ENCODE results near the gene COL26A1. TPM values are rescaled to one million over a fixed set of nuclear protein-coding genes. Genes with fewer than 3 reads are reported as not detected.

The COL26A1 gene
- total RNA-seq, 4 donors from 2014 or later = not detected

DNA sequence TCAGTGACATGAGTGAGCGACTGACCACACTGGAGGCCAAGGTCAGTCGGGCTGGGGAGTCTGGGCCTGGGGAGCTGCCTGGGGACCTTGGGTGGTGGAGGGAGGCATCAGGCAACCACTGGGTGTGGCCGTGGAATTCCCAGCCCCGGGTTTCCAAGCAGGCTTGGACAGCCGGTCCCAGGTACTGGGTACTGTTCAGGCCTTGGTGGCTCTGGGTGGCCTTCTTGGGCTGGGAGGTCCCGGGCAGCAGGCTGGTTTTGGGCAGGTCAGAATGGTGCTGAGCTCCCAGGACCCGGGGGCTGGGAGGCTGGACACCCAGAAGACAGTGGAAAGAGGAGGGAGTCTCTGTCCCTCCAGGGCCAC lies 170.4 kb downstream of the COL26A1 start:
- Histone ChIP-seq H3K27ac (no peak overlapping the region), H3K27me3 (no peaks in the 10 kb centered on the region), H3K4me1 (no peaks in the 10 kb centered on the region), H3K9me3 (no peaks in the 10 kb centered on the region), H3K4me3 (no peak overlapping the region), H3K36me3 (no peaks in the 10 kb centered on the region)
- TF ChIP-seq, protein P1, sequence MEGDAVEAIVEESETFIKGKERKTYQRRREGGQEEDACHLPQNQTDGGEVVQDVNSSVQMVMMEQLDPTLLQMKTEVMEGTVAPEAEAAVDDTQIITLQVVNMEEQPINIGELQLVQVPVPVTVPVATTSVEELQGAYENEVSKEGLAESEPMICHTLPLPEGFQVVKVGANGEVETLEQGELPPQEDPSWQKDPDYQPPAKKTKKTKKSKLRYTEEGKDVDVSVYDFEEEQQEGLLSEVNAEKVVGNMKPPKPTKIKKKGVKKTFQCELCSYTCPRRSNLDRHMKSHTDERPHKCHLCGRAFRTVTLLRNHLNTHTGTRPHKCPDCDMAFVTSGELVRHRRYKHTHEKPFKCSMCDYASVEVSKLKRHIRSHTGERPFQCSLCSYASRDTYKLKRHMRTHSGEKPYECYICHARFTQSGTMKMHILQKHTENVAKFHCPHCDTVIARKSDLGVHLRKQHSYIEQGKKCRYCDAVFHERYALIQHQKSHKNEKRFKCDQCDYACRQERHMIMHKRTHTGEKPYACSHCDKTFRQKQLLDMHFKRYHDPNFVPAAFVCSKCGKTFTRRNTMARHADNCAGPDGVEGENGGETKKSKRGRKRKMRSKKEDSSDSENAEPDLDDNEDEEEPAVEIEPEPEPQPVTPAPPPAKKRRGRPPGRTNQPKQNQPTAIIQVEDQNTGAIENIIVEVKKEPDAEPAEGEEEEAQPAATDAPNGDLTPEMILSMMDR (IDR thresholded peaks at IDR 0.05 in 4 of 5, conservative IDR thresholded peaks at IDR 0.05 in 1 of 5) = no peak
- TF ChIP-seq POLR2A (IDR thresholded peaks at IDR 0.05) = no peak
- no peak for ATAC-seq
- no peak for DNase-seq
- in situ Hi-C loops (cut with MboI; ENCODE audit: low sequenced_read_pairs in 4 of 4) = loop anchor here in 3 of 4 donors (25.0 kb wide), 2 partner anchors 171 to 854 kb away; partner anchors contain the start of genes PRKRIP1 (in 3 of the 3) and COL26A1 (in 1 of the 3)
- intact Hi-C loops (cut with DNase I; ENCODE audit: low total_unique reads) = no loop called here

DNA sequence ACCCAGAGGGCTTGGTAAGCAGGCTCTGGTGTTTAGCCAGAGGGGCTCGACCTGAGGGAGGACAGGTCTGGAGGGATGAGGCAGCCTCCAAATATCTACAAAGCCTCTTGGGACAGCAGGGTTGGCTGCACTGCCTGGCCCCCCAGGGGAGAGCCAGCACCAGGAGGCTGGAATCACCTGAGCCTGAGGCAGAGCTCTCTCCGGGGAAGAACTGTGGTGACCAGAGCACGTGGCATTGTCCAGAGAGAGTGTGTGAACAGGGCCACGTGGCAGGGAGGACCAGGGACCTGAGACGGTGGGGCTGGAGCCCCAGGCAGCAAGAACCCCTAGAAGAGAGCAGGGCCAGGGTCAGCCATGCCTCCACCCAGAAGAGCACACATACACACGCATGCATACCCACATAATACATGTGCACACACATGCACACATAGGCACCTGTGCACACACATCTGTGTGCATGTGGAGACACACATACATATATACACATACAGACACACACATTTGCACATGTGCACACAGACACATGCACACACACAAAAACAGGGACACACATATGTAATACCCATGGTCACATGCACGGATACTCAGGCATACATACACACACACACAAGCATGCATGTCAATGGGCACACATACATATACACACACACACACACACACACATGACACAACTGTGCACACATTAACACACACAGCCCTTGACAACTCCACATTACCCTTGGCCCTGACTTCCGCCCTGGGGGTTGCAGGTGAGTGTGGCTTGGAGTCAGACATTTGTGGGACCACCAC lies 171.5 kb downstream of the COL26A1 start:
- Histone ChIP-seq H3K4me1 (no peaks in the 10 kb centered on the region), H3K36me3 (no peaks in the 10 kb centered on the region), H3K27ac (no peak overlapping the region), H3K9me3 (no peaks in the 10 kb centered on the region), H3K4me3 (no peak overlapping the region), H3K27me3 (no peaks in the 10 kb centered on the region)
- intact Hi-C loops (cut with DNase I; ENCODE audit: low total_unique reads) = no loop called here
- in situ Hi-C loops (cut with MboI; ENCODE audit: low sequenced_read_pairs in 4 of 4) = loop anchor here in 3 of 4 donors (25.0 kb wide), 2 partner anchors 172 to 853 kb away; partner anchors contain the start of genes PRKRIP1 (in 3 of the 3) and COL26A1 (in 1 of the 3)
- no peak for ATAC-seq
- TF ChIP-seq, protein P1 (IDR thresholded peaks at IDR 0.05 in 4 of 5, conservative IDR thresholded peaks at IDR 0.05 in 1 of 5) = no peak
- no peak for TF ChIP-seq POLR2A (IDR thresholded peaks at IDR 0.05)
- no peak for DNase-seq

DNA sequence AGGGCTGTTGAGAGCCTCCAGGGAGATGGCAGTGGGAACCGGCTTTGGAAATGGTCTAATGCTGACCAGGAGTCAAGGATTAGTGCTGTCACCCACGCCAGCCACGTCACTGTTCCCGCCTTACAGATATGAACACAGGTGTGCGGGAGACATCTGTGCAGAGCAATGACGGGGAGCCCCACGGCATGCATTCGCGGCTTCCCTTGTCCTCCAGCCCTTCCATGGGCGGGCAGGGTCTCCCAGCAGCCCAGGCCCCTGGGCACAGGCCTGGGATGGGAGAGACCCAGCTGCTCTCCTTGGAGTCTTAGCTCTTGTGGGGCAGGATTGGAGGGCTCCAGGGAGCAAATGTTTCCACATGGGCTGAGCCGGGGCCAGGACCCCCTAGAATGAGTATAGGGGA lies 172.2 kb downstream of the COL26A1 start:
- intact Hi-C loops (cut with DNase I; ENCODE audit: low total_unique reads) = loop anchor here (5.0 kb wide), 1 partner anchor 173 kb away; the partner anchor contains the start of gene COL26A1

DNA sequence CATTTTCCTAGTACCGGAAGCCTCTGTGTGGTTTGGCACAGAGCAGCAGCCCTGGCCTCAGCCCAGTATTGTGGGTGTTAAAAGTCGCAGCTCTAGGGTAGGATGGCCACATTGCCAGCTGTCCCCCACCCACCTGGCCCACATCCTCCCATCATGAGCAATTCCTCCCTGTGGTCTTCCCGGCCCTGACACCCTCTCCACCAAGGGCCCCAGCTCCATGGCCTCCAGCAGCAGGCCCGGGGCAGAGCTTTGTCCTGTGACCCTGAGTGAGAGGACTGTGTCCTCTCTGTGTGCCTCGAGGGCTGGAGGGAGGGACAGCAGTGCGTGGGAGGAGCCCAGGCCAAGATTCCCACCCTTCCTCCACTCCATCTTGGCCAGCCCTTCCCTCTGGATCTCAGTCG lies 172.7 kb downstream of the COL26A1 start:
- TF ChIP-seq, protein P1 (IDR thresholded peaks at IDR 0.05 in 4 of 5, conservative IDR thresholded peaks at IDR 0.05 in 1 of 5) = no peak
- no peak for TF ChIP-seq POLR2A (IDR thresholded peaks at IDR 0.05)
- Histone ChIP-seq H3K27ac (no peak overlapping the region), H3K36me3 (no peaks in the 10 kb centered on the region), H3K9me3 (no peaks in the 10 kb centered on the region), H3K27me3 (no peaks in the 10 kb centered on the region), H3K4me1 (no peaks in the 10 kb centered on the region), H3K4me3 (no peak overlapping the region)
- DNase-seq (no peak), ATAC-seq (no peak)
- intact Hi-C loops (cut with DNase I; ENCODE audit: low total_unique reads) (loop anchor here (5.0 kb wide), 1 partner anchor 173 kb away; the partner anchor contains the start of gene COL26A1), in situ Hi-C loops (cut with MboI; ENCODE audit: low sequenced_read_pairs in 4 of 4) (loop anchor here in 3 of 4 donors (25.0 kb wide), 2 partner anchors 173 to 852 kb away; partner anchors contain the start of genes PRKRIP1 (in 3 of the 3) and COL26A1 (in 1 of the 3))

More for the DNA sequence above, 172.2 kb downstream of the COL26A1 start:
- Histone ChIP-seq H3K27ac (no peak overlapping the region), H3K4me3 (no peak overlapping the region), H3K27me3 (no peaks in the 10 kb centered on the region), H3K9me3 (no peaks in the 10 kb centered on the region), H3K4me1 (no peaks in the 10 kb centered on the region), H3K36me3 (no peaks in the 10 kb centered on the region)
- ATAC-seq (no peak), DNase-seq (no peak)
- in situ Hi-C loops (cut with MboI; ENCODE audit: low sequenced_read_pairs in 4 of 4) = loop anchor here in 3 of 4 donors (25.0 kb wide), 2 partner anchors 173 to 852 kb away; partner anchors contain the start of genes PRKRIP1 (in 3 of the 3) and COL26A1 (in 1 of the 3)
- TF ChIP-seq, protein P1 (IDR thresholded peaks at IDR 0.05 in 4 of 5, conservative IDR thresholded peaks at IDR 0.05 in 1 of 5) = no peak
- no peak for TF ChIP-seq POLR2A (IDR thresholded peaks at IDR 0.05)

Data from gastrocnemius medialis (tissue), 4 donors.